Neural cell (in vitro differentiated cells): ENCODE data around the gene SERPINB2.

ENCODE experiments used
- EP300 ChIP-seq: fragments of 450-650 bp; conservative IDR thresholded peaks from 2 replicates; pipeline ENCODE4 v1.6.1; 2014; ENCODE audit warnings: antibody characterized with exemption, mild to moderate bottlenecking, moderate library complexity; ENCODE audit not compliant: poor library complexity, severe bottlenecking
- TF ChIP-seq, protein P1 (sequence below): fragments of 450-650 bp; IDR thresholded peaks from 2 replicates; pipeline ENCODE4 v1.5.1; 2014; ENCODE audit warnings: antibody characterized with exemption, mild to moderate bottlenecking, moderate library complexity; ENCODE audit not compliant: poor library complexity, severe bottlenecking
- TF ChIP-seq, protein P2 (sequence below): IDR thresholded peaks from 2 replicates; pipeline ENCODE4 v1.6.1; 2012; ENCODE audit warnings: borderline replicate concordance

- TF ChIP-seq, protein P1, sequence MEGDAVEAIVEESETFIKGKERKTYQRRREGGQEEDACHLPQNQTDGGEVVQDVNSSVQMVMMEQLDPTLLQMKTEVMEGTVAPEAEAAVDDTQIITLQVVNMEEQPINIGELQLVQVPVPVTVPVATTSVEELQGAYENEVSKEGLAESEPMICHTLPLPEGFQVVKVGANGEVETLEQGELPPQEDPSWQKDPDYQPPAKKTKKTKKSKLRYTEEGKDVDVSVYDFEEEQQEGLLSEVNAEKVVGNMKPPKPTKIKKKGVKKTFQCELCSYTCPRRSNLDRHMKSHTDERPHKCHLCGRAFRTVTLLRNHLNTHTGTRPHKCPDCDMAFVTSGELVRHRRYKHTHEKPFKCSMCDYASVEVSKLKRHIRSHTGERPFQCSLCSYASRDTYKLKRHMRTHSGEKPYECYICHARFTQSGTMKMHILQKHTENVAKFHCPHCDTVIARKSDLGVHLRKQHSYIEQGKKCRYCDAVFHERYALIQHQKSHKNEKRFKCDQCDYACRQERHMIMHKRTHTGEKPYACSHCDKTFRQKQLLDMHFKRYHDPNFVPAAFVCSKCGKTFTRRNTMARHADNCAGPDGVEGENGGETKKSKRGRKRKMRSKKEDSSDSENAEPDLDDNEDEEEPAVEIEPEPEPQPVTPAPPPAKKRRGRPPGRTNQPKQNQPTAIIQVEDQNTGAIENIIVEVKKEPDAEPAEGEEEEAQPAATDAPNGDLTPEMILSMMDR, result no peak
- no peak for TF ChIP-seq EP300
- TF ChIP-seq, protein P2, sequence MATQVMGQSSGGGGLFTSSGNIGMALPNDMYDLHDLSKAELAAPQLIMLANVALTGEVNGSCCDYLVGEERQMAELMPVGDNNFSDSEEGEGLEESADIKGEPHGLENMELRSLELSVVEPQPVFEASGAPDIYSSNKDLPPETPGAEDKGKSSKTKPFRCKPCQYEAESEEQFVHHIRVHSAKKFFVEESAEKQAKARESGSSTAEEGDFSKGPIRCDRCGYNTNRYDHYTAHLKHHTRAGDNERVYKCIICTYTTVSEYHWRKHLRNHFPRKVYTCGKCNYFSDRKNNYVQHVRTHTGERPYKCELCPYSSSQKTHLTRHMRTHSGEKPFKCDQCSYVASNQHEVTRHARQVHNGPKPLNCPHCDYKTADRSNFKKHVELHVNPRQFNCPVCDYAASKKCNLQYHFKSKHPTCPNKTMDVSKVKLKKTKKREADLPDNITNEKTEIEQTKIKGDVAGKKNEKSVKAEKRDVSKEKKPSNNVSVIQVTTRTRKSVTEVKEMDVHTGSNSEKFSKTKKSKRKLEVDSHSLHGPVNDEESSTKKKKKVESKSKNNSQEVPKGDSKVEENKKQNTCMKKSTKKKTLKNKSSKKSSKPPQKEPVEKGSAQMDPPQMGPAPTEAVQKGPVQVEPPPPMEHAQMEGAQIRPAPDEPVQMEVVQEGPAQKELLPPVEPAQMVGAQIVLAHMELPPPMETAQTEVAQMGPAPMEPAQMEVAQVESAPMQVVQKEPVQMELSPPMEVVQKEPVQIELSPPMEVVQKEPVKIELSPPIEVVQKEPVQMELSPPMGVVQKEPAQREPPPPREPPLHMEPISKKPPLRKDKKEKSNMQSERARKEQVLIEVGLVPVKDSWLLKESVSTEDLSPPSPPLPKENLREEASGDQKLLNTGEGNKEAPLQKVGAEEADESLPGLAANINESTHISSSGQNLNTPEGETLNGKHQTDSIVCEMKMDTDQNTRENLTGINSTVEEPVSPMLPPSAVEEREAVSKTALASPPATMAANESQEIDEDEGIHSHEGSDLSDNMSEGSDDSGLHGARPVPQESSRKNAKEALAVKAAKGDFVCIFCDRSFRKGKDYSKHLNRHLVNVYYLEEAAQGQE, result no peak
Measured at GRCh38 chr18:63881851-63882250, 5.7 kb upstream of the SERPINB2 start.
